Measurements from ENCODE around the gene TMEFF2.
"Not testable (repeated sequence)": the region's sequence is repeated elsewhere in the genome, so short reads cannot be mapped to it uniquely, and the experiment has no call there.

TMEFF2 gene

GRCh38 chr2:192122946-192123345 lies 71.8 kb downstream of the TMEFF2 start:
- H3K9me3 Mint-ChIP-seq: peaks cover 6% of the 10 kb centered on the region
- TF ChIP-seq, protein P1, sequence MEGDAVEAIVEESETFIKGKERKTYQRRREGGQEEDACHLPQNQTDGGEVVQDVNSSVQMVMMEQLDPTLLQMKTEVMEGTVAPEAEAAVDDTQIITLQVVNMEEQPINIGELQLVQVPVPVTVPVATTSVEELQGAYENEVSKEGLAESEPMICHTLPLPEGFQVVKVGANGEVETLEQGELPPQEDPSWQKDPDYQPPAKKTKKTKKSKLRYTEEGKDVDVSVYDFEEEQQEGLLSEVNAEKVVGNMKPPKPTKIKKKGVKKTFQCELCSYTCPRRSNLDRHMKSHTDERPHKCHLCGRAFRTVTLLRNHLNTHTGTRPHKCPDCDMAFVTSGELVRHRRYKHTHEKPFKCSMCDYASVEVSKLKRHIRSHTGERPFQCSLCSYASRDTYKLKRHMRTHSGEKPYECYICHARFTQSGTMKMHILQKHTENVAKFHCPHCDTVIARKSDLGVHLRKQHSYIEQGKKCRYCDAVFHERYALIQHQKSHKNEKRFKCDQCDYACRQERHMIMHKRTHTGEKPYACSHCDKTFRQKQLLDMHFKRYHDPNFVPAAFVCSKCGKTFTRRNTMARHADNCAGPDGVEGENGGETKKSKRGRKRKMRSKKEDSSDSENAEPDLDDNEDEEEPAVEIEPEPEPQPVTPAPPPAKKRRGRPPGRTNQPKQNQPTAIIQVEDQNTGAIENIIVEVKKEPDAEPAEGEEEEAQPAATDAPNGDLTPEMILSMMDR (IDR thresholded peaks at IDR 0.05): no peak
- no peak overlapping the region for H3K27ac Mint-ChIP-seq
- DNase-seq: no peak
- H3K27me3 Mint-ChIP-seq (ENCODE audit: low read depth, poor library complexity): no peaks in the 10 kb centered on the region
- no peaks in the 10 kb centered on the region for H3K4me1 Mint-ChIP-seq
- H3K36me3 Mint-ChIP-seq (ENCODE audit: low read depth): no peaks in the 10 kb centered on the region
- H3K4me3 Mint-ChIP-seq: no peak overlapping the region

DNA sequence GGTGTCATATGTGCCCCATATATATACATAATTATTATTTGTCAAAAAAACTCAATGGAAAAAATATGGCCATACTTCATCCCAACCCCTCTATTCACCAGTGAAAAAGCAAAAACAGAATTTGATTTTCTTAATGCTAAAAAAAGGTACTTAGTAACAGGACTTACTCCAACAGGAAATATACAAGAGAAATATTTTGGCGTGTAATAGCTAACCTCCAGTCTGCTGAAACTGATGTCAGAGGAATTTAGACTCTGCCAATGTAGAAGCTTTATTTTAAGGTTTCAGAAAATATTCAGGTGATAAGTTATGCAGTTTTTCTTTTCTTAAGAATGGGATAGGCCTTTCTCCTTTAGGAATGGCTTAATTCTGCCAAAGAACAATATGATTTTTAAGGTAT lies 72.6 kb downstream of the TMEFF2 start:
- Mint-ChIP-seq H3K36me3 (ENCODE audit: low read depth) (no peaks in the 10 kb centered on the region), H3K27ac (no peak overlapping the region), H3K9me3 (peaks cover 11% of the 10 kb centered on the region), H3K4me1 (no peaks in the 10 kb centered on the region), H3K27me3 (ENCODE audit: low read depth, poor library complexity) (no peaks in the 10 kb centered on the region), H3K4me3 (no peak overlapping the region)
- DNase-seq: no peak
- TF ChIP-seq, protein P1 (IDR thresholded peaks at IDR 0.05): no peak

GRCh38 chr2:192119536-192119935 lies 75.2 kb downstream of the TMEFF2 start:
- no peak for DNase-seq
- TF ChIP-seq, protein P1 (IDR thresholded peaks at IDR 0.05): no peak
- H3K9me3 Mint-ChIP-seq: peaks cover 27% of the 10 kb centered on the region
- no peak overlapping the region for H3K4me3 Mint-ChIP-seq
- no peaks in the 10 kb centered on the region for H3K27me3 Mint-ChIP-seq (ENCODE audit: low read depth, poor library complexity)
- H3K27ac Mint-ChIP-seq: no peak overlapping the region
- H3K36me3 Mint-ChIP-seq (ENCODE audit: low read depth): no peaks in the 10 kb centered on the region
- no peaks in the 10 kb centered on the region for H3K4me1 Mint-ChIP-seq

GRCh38 chr2:192117705-192118104 lies 77.0 kb downstream of the TMEFF2 start:
- no peak overlapping the region for H3K27ac Mint-ChIP-seq
- H3K27me3 Mint-ChIP-seq (ENCODE audit: low read depth, poor library complexity): no peaks in the 10 kb centered on the region
- H3K4me1 Mint-ChIP-seq: no peaks in the 10 kb centered on the region
- DNase-seq: no peak
- TF ChIP-seq, protein P1 (IDR thresholded peaks at IDR 0.05): no peak
- no peak overlapping the region for H3K4me3 Mint-ChIP-seq
- H3K36me3 Mint-ChIP-seq (ENCODE audit: low read depth): no peaks in the 10 kb centered on the region
- peaks cover 27% of the 10 kb centered on the region for H3K9me3 Mint-ChIP-seq

GRCh38 chr2:192111536-192111935 lies 83.2 kb downstream of the TMEFF2 start:
- H3K9me3 Mint-ChIP-seq: peaks cover 13% of the 10 kb centered on the region
- not testable (repeated sequence) for H3K4me3 Mint-ChIP-seq; DNase-seq; H3K27me3 Mint-ChIP-seq (ENCODE audit: low read depth, poor library complexity); H3K36me3 Mint-ChIP-seq (ENCODE audit: low read depth); H3K27ac Mint-ChIP-seq; H3K4me1 Mint-ChIP-seq

DNA sequence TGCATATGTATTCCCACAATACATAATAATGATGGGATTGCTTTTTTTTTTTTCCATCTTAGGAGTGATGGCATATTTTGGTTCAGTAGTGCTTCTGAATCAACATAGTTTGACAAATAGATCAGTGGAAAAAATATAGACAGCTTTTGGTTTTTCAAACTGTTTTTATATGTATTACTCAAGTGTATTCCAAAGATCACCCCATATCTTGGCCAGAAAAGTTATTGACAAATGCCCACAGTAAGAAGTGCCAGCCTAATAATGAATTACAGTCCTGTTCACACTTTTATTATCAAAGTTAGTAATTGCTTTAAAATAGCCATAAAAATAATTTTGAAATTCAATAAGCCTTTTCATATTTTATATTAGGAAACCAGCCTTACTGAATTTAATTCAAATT lies 95.0 kb downstream of the TMEFF2 start:
- no peak for DNase-seq
- no peaks in the 10 kb centered on the region for H3K4me1 Mint-ChIP-seq
- no peak overlapping the region for H3K4me3 Mint-ChIP-seq
- no peak overlapping the region for H3K27ac Mint-ChIP-seq
- peaks cover 3% of the 10 kb centered on the region for H3K27me3 Mint-ChIP-seq (ENCODE audit: low read depth, poor library complexity)
- no peaks in the 10 kb centered on the region for H3K36me3 Mint-ChIP-seq (ENCODE audit: low read depth)
- no peaks in the 10 kb centered on the region for H3K9me3 Mint-ChIP-seq
- TF ChIP-seq, protein P1 (IDR thresholded peaks at IDR 0.05): no peak

All from nephron progenitor cell (in vitro differentiated cells).